CD4-positive, alpha-beta T cell treated with Interleukin-6 at 100 ng/mL for 8 hours (primary cell): ENCODE data around the gene UXT.
"Not testable (repeated sequence)": the region's sequence is repeated elsewhere in the genome, so short reads cannot be mapped to it uniquely, and the experiment has no call there.

Experiments
- DNase-seq: peaks from one replicate; pipeline ENCODE4 v3.0.0-alpha.2; 2020; ENCODE audit warnings: mixed read lengths, low spot score

Gene UXT

GRCh38 chrX:47614618-47615017, 44.4 kb downstream of the UXT start:
- DNase-seq = no peak

- DNase-seq = no peak
These were observed 45.9 kb downstream of the UXT start for GRCh38 chrX:47613082-47613481.

- DNase-seq = no peak
These were observed 46.6 kb downstream of the UXT start for GRCh38 chrX:47612418-47612817.

- DNase-seq = no peak
These were observed 47.1 kb downstream of the UXT start for GRCh38 chrX:47611926-47612325.

- no peak for DNase-seq
These were observed 47.5 kb downstream of the UXT start for GRCh38 chrX:47611489-47611888.

GRCh38 chrX:47610511-47610910, 48.5 kb downstream of the UXT start:
- no peak for DNase-seq

GRCh38 chrX:47608130-47608810, 50.7 kb downstream of the UXT start:
- DNase-seq = no peak

GRCh38 chrX:47607091-47607490, 51.9 kb downstream of the UXT start:
- no peak for DNase-seq

GRCh38 chrX:47605024-47605423, 54.0 kb downstream of the UXT start:
- DNase-seq = no peak

- DNase-seq = not testable (repeated sequence)
These were observed 55.9 kb downstream of the UXT start for GRCh38 chrX:47603125-47603524.
